Hypothalamus (tissue), 51 donors: Measurements from ENCODE around the gene GIGYF2.
A peak's percentile ranks its signal among the peaks of the same experiment; 100 is the strongest.

Experiments
- DNase-seq, 51 donors: peaks; one replicate each; lab custom pipeline; 2025; lab: John Stamatoyannopoulos, UW

Gene GIGYF2

DNA sequence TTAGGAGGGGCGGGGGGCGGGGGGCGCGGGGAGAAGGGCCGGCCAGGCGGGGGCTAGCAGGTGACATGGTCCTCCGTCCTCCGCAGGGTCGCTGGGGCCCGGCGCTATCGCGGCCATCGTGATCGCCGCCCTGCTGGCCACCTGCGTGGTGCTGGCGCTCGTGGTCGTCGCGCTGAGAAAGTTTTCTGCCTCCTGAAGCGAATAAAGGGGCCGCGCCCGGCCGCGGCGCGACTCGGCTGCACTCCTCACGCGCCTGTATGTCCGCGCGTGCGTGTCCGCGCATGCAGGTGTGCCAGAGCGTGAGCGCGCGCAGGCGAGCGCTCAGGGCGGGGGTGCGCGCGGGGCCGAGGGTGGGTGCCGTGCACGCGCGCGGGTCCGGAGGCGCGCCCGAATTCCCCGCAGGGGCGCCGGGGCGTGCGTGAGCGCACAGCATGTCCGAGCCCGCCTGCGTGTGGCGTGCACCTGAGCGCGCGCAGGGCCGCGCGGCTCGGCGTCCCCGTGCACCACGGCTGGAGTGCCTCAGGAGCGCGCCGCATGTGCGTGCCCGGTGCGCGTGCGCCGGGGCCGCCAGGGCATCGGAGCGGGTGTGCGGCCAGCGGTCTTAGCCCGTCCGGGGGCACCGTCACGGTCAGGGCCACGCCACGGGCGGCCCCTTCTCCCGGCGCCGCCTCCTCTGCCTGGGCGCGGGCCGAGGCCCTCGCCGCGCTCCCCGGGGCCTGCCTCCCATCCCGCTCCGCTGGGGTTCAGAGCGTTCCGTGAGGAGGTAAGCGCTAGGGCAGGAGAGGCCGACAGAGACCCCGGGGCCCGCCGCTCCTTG lies 179.2 kb downstream of the GIGYF2 start:
- DNase-seq, result peak in 24 of 51 donors; percentile 23 to 70 (median 53)

DNA sequence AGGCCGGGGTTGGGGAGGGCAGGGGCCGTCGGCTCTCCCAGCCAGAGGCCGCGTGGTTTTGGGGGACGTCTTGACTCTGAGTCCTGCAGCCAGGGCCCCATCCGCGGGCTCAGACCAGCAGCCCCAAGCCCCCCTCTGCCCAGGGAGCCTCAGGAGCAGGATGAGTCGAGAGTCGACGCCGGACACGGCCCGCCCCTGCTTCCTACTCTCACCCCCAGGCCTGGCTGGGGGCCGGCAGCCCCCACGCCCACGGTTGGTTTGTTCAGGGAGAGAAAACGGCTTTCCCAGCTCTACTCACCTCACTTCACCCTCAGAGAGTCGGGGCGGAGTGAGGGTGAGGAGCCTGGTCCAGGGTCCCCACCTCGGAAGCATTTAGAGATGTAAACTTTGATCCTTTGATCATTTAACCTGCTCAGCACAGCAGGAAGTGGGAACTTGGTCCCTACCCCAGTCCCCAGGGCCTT lies 179.9 kb downstream of the GIGYF2 start:
- DNase-seq, result no peak

DNA sequence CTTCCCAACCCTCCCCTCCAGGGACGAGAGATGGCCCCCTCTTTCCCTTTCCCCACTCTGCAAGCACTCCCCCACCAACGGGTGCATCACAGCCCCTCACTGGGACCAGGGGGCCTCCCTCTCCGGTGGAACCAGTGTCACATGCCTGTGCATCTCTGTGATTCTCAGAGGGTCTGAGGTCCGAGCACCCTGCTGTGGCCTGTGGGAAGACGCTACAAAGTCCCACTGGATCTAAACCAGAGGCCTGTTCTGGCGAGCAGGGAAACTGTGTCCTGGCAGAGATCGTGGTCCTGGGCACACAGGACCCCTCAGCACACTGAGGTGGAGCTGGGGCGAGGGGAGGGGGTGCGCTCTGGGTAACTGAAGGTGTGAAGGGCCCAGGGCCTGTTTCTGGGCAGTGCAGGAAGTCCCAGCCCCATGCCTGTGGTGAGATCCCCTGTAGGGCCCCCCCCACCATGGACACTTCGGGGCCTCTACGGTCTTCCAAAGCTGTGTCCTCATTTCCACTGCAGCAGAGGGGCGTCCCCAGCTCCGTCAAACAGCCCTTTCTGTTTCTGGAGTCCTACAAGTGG lies 180.9 kb downstream of the GIGYF2 start:
- no peak for DNase-seq

DNA sequence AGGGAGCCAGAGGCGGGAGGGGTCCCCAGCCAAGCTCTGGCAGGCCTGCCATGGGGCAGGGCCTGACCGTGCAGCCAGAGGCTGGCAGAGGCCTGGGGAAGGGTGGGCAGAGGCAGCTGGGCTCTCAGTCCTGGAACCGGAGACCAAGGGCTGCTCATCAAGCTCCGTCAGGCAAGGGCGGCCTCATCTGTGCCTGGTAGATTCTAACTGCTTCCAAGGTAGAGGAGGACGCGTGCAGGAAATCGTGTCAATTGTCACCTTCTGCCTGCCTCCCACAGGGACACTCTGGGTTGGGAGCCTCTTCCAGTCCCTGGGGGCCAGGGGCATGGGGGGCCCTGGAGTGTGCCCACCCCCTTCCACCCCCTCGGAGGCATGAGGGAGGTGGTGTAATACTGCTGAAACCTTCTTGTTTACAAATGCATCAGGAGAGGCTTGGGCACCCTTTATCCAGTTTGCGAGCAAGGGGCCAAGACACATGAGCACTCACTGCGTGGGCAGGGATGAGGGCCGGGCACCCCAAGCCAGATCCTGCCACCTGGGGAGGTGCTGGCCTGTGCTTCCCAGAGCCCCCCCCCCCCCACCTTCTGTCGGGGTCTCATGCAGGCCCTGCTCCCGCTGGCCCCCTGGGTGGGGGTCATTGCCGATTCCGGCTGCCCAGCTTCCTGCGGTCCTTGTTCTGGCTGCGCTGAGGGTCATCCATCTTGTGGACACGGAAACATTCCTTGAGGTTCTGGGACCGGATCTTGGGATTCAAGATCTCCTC lies 181.9 kb downstream of the GIGYF2 start:
- peak in 8 of 51 donors; percentile 23 to 47 (median 42) for DNase-seq

DNA sequence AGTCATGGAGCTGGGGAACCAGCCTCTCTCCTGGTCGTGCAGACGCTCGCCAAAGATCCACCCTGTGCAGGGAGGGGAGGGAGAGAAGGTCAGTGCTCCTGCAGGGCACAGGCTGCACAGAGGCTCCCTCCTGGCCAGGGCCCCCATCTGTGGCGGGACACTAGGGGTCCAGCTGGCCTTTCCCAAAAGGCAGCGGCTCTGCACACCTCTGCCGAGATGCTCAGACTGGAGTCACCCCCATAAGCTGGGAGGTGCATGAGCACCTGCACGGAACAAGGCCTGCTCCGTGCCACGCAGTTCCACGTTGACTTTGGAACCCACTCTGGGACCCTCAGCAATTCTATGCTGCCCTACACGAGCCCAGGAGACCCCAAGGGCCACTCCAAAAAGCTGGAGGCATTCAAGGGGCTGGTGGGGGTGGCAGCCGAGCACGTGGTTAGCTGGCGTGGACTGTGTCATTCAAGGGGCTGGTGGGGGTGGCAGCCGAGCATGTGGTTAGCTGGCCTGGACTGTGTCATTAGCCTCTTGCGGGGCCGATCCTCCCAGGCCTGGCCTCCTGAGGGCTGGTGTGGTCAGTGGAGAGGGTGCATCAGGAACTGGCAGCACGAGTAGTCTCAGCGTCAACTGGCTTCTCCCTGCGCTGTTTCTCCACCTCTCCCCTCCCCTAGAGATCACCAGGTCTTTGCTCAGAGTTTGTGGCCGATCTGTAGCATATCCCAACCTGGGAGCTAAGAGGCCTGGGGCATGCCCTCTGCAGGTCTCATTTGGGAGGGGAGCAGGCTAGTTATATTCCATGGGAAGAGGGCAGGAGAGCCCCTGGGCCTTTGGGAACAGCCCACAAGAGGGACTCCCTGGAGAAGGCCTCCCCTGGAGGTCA lies 182.7 kb downstream of the GIGYF2 start:
- DNase-seq, result no peak

DNA sequence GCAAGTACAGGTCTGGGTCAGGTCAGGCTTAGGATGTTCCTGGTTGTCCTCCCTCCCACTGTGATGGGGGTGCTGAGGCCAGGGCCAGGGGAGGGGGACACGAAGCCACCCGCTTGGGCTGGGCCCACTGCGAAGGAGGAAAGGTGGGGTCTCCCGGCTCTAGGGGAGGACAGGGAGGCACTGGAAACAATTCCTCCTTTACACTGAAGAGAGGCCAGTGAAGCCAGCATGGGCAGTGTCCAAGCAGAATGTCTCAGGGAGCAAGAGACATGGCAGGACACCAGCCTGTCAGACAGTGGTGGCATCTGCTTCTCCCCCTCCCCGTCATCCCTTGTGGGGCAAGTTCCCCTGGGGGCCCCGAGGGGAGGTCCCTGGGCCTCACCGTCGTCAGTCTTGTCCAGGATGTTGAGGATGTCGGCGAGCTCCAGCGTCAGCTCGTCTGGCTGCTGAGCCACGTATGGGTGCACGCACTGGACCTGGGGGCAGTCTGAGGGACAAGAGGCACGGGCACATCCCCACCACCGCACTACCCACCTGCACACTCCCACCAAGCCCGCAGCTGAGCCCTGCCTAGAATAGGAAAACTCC lies 183.7 kb downstream of the GIGYF2 start:
- no peak for DNase-seq

DNA sequence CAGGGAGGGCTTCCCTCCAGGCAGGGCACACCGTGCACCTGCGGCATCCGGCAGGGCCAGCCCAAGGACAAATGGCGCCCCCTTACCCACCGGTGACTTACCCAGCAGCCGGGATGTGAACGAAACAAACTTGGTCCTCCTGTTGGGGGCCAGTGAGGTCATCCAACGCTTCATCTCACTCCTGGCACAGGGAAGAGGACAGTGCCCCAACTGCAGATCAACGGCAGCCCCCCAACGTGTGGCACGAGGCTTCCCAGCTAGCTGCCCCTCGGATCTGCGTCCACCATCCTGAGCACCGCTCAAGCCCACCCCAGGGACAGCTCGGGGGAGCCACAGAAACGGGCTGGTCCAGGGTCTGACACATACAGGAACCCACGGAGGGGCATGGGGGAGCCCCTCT lies 185.0 kb downstream of the GIGYF2 start:
- DNase-seq, result no peak

DNA sequence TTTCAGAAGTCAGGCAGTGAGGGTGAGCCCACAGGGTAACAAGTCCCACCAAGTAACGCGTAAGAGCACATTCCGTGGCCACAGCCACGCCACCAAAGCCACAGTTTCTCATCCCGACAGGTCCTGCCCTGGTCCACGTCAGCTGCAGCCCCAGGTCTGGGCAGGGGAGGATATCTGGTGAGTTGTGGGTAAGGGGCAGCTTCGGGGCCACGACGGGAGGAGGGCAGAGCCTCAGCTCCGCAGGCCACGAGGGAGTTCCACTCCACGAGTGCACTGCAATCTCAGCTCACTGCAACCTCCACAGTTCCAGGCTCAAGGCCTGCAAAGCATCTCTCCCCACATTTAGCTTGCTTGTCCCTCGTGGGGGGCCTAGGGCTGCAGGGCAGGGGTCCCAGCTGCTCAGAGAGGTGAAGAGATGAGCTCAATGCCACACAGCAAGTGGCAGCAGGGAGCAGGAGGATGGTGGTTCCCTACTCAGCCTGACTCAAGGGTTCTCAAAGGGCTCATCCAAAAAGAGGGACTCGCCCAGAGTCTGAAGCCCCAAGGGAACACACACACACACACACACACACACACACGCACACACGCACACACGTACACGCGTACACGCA lies 185.5 kb downstream of the GIGYF2 start:
- no peak for DNase-seq

DNA sequence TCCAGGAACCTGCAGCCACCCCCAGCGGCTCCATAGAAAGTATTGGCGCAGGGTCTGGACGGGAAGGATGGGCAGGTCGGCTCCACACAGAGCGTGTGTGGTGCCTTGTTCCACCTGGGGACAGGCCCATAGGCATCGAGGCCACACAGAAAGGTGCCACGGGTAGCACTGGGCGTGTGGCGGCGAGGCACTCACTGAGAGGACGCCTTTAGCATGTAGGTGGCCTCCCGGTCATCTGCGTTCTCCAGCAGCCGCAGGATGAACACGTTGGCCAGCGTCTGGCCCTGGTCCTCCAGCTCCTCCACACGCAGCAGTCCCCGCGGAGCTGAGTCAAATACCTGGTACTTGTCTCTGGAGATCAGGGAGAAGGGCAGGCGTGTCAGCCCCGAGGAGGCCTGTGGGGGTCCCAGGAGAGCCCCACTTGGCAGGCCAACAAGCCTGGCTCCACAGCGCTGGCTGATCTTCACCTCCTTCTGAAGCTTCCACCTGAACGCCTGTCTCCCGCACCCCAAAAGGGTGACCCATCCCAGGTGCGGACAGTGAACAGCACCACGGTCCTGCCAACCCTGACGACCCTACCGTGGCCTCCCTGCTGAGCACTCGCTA lies 186.1 kb downstream of the GIGYF2 start:
- no peak for DNase-seq

DNA sequence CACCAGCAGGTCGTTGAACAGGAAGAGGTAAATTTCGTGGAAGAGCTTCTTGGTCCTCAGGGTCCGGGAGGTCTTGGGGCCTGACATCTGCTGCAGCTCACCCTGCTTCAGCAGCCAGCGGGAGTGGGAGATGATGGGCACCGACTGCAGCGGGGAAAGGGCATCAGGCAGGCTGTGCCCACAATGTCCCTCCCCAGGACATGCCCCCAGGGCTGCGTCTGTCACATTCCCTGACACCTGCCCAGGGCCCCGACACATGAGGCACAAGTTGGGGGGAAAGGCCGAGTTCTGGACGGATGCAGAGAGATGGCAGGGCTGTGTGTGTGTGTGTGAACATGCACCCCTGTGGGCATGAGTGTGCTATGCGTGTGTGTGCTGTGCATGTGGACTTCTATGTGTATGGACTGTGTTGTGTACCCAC lies 186.9 kb downstream of the GIGYF2 start:
- DNase-seq, result no peak

DNA sequence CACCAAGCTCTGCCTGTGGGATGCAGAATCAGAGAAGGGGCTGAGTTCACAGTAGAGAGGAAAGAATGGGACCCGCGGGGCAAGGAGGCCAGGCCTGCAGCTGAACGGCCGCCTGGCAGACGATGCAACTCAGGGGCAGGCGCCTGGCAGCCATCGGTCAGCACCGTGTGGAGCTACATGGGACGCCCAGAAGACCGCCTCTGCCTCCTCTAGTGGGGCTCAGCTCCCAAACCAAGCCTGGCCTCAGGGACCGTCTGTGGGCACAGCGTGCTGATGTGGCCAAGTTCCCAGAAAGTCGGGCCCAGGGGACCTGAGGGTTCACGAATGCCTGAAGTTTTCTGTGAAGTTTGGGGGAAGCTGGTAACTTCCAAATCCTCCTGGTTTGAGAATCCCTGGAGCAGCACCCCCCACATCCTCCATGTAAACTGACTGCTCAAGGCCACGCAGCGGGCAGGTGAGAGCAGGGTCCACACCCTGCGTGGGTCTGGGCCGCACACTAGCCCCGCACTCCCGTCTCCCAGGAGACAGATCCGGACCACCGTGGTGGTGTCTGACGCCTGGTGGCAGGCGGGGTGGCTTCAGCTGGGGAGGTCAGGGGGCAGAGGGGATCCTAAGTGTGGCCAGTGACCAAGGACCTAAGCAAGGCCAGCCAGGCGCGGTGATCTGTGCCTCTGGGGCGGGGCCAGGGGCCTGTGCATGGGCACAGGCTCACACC lies 187.6 kb downstream of the GIGYF2 start:
- DNase-seq, result no peak

DNA sequence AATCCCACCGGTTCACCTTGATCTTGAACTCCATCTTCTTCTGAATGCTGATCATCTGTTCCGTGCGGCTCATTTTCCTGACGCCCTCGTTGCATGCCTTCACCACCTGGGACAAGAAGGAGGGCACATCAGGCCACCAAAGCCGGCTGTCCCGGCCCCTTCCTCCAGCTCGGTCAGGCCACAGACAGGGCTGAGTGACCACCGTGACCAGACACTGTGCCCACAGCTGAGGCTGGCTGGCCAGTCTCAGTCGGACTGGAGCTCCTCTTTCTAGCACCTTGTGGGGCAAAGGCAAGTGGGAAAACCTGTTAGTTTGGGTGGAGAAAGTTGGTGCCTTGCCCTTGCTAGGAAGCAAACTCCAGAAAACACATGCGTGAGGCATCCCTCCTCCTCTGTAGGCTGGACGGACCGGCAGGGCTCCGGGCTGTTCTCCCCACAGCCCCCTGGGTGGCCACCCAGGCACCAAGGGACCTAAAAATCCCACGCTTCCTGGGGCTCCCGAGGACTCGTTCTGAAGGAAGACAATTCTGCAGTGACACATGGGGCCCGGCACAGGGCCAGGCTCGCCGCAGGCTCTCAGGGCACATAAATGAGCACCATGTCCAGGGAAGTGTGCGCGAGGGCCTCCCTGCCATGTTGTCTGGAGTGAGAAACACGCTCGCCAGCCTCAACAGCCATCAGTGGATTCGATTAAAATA lies 188.3 kb downstream of the GIGYF2 start:
- no peak for DNase-seq

DNA sequence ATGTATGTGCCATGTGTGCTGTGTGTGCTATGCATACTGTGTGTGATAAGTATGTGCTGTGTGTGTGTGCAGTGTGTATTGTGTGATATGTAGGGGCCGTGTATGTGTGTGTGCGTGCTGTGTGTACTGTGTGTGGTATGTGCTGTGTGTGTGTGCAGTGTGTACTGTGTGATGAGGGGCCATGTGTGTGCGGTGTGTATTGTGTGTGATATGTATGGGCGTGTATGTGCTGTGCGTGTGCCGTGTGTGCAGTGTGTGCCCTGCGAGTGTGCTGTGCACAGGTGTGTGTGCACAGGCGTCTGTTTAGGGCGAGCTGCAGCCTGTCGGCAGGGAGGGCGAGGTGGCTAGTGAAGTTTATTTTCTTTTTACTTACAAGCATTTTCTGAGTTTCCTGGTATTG lies 189.0 kb downstream of the GIGYF2 start:
- DNase-seq, result no peak

DNA sequence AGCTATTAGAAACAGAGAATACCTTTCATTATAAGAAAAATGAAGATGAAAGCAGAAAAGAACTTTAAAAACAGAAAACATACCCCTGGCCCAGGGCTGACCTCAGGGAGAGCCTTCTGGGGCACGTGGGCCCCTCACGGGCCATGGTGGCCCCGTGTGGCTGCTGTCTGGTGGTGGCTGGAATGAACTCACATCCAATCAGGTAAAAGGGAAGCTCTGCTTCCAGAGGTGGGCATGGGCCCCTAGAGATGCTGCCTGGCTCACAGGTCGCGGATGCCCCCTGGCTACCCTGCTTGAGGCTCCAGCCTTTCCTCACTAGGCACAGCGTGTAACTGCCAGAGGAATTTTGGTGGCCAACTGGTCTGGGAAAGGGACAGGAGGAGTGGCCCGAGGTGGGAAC lies 189.5 kb downstream of the GIGYF2 start:
- no peak for DNase-seq

DNA sequence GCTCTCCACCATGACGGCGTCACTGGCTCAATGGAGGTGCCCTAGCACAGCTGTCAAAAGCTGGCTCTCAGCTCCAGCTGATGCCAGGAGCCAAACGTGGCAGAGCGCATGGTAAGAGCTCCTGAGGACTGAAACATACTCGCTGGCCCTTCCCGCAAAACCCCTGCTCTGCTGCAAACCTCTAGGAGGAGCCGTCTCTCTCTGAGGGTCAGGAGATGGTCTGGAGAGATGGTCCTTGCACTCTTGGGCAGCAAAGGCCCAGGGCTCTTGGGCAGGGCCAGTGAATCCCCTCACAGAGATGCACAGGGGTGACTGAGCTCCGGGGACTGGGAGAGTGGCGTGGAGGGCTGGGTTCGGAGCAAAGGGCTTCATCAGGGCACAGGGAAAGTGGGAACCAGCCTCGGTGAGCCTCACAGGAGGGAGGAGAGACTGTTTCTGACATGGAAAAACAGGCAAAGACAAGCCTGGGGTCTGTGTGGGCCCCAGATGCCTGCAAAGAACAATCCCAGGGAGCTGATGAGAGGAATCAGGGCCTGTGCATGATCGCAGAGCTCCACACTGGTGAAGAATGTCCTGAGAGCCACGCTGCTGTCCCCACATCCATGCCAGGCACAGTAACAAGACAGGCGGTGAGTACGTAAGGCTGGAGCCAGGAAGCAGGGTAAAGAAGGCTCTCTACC lies 190.2 kb downstream of the GIGYF2 start:
- no peak for DNase-seq

DNA sequence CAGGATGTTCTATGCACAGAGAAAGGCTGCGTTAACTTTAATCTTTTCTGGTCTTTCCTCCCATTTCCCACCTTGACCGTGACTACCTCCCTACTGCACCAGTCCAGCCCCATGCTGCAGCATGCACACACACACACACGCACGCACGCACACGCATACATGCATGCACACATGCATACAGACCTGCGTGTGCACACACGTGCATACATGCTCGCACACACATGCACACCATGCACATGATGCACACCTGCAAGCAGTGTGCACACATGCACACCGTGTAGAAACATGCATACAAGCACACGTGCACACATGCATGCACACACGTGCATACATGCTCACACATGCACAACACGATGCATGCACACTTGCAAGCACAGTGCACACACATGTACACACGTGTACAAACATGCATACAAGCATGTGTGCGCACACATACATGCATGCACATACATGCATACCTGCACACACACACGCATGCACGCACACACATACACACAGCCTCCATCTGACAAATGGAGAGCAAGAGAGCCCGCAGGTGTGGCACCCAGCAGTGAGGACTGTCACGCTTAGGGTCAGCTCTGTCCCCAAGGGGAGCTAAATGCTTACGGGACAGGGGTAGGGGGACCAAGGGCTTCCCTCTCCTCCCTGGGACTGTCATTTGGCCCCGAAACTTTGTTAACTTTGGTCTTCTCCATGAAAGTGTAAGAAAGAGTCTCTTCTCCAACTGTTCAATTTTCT lies 191.1 kb downstream of the GIGYF2 start:
- no peak for DNase-seq
